ENCODE data around the gene ECHDC3. TPM values are rescaled to one million over a fixed set of nuclear protein-coding genes. Genes with fewer than 3 reads are reported as not detected.

The ECHDC3 gene
- total RNA-seq, 1 experiment from 2014 or later, result 13.0 TPM

DNA sequence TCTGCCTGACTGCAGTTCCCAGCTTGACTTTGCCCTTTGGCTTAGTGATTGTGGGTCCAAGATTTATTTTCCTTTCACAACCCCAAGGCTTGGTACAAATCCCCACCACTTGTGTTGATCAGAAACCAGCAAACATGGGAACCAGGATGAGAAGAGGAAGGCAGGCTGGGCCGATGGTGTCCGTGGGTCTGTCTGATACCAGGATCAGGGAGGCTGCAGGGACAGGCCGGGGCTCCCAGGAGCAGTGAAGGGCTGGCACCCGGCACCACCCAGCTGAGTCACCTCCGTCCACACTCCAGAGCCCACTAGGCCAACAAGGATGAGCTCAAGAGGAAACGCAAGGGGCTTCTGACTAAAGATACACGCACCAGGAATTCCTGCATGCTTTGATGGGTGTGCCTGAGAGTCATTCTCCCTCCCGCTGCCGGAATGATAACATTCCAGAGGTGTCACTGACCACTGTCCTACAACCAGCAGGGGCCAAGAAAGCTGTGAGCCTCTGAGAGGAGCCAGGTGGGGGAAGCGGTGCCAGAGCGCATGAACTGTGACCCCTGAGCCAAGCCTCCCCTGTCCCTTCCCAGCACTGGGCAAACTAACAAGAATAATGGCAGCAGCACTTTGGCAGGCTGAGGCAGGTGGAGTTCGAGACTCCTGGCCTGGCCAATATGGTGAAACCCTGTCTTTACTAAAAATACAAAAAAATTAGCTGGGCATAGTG lies 51.7 kb downstream of the ECHDC3 start (continued):
- TF ChIP-seq ZNF274 (IDR thresholded peaks at IDR 0.05; ENCODE audit: low read depth, low read length) (no peak), SIN3A (IDR thresholded peaks at IDR 0.05; ENCODE audit: low read depth) (peak; percentile 85; the same call in 1 of the 2 replicates), FOSL1 (IDR thresholded peaks at IDR 0.05; ENCODE audit: low read depth) (peak; percentile 84)
- TF ChIP-seq, protein P1, sequence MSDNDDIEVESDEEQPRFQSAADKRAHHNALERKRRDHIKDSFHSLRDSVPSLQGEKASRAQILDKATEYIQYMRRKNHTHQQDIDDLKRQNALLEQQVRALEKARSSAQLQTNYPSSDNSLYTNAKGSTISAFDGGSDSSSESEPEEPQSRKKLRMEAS (IDR thresholded peaks at IDR 0.05), result peak; percentile 77

DNA sequence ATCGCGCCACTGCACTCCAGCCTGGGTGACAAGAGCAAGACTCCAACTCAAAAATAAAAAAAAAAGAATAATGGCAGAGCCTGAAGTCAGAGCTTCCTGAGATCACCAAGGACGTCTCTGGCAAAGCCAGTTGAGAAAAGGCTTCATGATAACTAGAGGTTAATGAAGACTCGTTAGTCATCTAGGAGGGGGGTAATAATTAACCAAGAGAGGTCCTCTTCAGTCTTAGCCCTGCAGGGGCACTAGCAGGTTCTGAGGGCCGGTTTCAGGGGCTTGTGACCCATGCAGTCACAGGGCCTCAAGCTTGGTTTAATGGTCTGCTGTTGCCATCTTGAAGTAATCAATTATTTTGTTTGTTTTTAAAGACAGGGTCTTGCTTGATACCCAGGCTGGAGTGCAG lies 52.4 kb downstream of the ECHDC3 start:
- intact Hi-C loops (cut with micrococcal nuclease), result loop anchor here (2.0 to 10.0 kb wide), 3 partner anchors 26 to 920 kb away; no protein-coding TSS in a partner anchor
- DNase-seq (ENCODE audit: low read depth, low spot score), result no peak
- ATAC-seq, result peak; percentile 11; the same call in 1 of the 2 replicates
- H3K9me3 ChIP-seq (ENCODE audit: control insufficient read depth in 1 of 2, insufficient read depth in 1 of 2, low read depth in 1 of 2, low read length in 2 of 2), result no peaks in the 10 kb centered on the region
- H3K4me2 ChIP-seq (ENCODE audit: low read length), result peak overlapping the region; percentile 69
- no peaks in the 10 kb centered on the region for H3K27me3 ChIP-seq (ENCODE audit: insufficient read depth, low read length)
- no peaks in the 10 kb centered on the region for H3K36me3 ChIP-seq (ENCODE audit: control insufficient read depth in 1 of 2, insufficient read depth in 2 of 2, low read length in 2 of 2)
- no peak overlapping the region for H2AFZ ChIP-seq (ENCODE audit: low read depth, low read length, poor library complexity, severe bottlenecking)
- H4K20me1 ChIP-seq (ENCODE audit: insufficient read depth), result no peaks in the 10 kb centered on the region
- H3K9ac ChIP-seq (ENCODE audit: low read length), result peak overlapping the region; percentile 56
- CTCF ChIA-PET, result interaction anchor here (1.0 to 3.9 kb wide), 4 partner anchors 12 to 1305 kb away, joined by 3 to 43 read pairs (median 12); no protein-coding TSS in a partner anchor
- no peaks in the 10 kb centered on the region for H3K79me2 ChIP-seq (ENCODE audit: insufficient read depth, low read length)
- H3K4me1 ChIP-seq (ENCODE audit: control insufficient read depth in 1 of 2, insufficient read depth in 2 of 2, low read length in 2 of 2), result peaks cover 14 to 45% of the 10 kb centered on the region in 2 experiments
- RAD21 ChIA-PET (ENCODE audit: low non-redundant PET in 1 of 2, low total read pairs in 2 of 2, uncharacterized antibody in 2 of 2, unreplicated experiment in 2 of 2), result interaction anchor here in 1 of 2 experiments (0.8 kb wide), 1 partner anchor 192 kb away, joined by 3 read pairs; no protein-coding TSS in a partner anchor
- 0 out of 2 replicates have a peak, but pooled peaks have one; percentile 19 for TF ChIP-seq POLR2AphosphoS5 (IDR thresholded peaks at IDR 0.05; ENCODE audit: low read depth, low read length)
- no peak for TF ChIP-seq ZFX (IDR thresholded peaks at IDR 0.05)
- POLR2A ChIA-PET, result interaction anchor here (1.1 to 2.5 kb wide), 3 partner anchors 20 to 26 kb away, joined by 4 to 8 read pairs (median 4); no protein-coding TSS in a partner anchor
- H3K27ac ChIP-seq (ENCODE audit: low read depth, low read length), result 0 out of 2 replicates have a peak overlapping the region, but pooled peaks have one; percentile 68
- no peaks in the 10 kb centered on the region for H3K9me2 ChIP-seq (ENCODE audit: insufficient read depth)
- no TSS peak for BruUV-seq (replicated peaks)
- peak overlapping the region in 1 of 2 experiments; percentile 42; a peak in 2 of 4 replicates for H3K4me3 ChIP-seq (replicated peaks in 1 of 2; ENCODE audit: low read depth in 1 of 2, low read length in 2 of 2)
